T-helper 17 cell (primary cell): ENCODE measurements around the gene CLMP. TPM values are rescaled to one million over a fixed set of nuclear protein-coding genes. Genes with fewer than 3 reads are reported as not detected.
A peak's percentile ranks its signal among the peaks of the same experiment; 100 is the strongest.
"Not testable (repeated sequence)": the region's sequence is repeated elsewhere in the genome, so short reads cannot be mapped to it uniquely, and the experiment has no call there.

Experiments
- ATAC-seq: fragments of 150-1000 bp; cut with Tn5 transposase; 2 replicates; pipeline ENCODE4 v1.10.0; 2021; ENCODE audit warnings: mild to moderate bottlenecking, moderate library complexity
- DNase-seq, 3 donors: peaks; one replicate each; pipeline versions ENCODE4 v3.0.0 to v3.0.0-alpha.2; 2020 to 2021
- H3K9me3 ChIP-seq: one replicate; pipeline ENCODE4 v1.7.0; 2013; ENCODE audit warnings: low read length, mild to moderate bottlenecking; ENCODE audit not compliant: control insufficient read depth, poor library complexity, severe bottlenecking
- H3K27ac Mint-ChIP-seq: one replicate; pipeline ENCODE4 v1.8.0; 2022; ENCODE audit warnings: mild to moderate bottlenecking, moderate library complexity, mixed read lengths
- H3K27me3 Mint-ChIP-seq: one replicate; pipeline ENCODE4 v1.8.0; 2022; ENCODE audit warnings: mixed read lengths
- H3K36me3 Mint-ChIP-seq: one replicate; pipeline ENCODE4 v1.8.0; 2022; ENCODE audit warnings: low read depth, mixed read lengths
- H3K4me1 Mint-ChIP-seq: one replicate; pipeline ENCODE4 v1.8.0; 2022; ENCODE audit warnings: mild to moderate bottlenecking, mixed read lengths
- H3K4me3 Mint-ChIP-seq: one replicate; pipeline ENCODE4 v1.8.0; 2022; ENCODE audit warnings: mild to moderate bottlenecking, moderate library complexity, mixed read lengths
- total RNA-seq, 4 donors: library from RNA in 2 of 4; stranded (reverse) in 2 of 4; gene quantifications; one replicate each; pipeline ENCODE4 v1.2.3 and lab custom pipeline; 2022 to 2026

Gene CLMP
- total RNA-seq, 2 donors from 2014 or later, result 0.26 to 0.67 TPM

DNA sequence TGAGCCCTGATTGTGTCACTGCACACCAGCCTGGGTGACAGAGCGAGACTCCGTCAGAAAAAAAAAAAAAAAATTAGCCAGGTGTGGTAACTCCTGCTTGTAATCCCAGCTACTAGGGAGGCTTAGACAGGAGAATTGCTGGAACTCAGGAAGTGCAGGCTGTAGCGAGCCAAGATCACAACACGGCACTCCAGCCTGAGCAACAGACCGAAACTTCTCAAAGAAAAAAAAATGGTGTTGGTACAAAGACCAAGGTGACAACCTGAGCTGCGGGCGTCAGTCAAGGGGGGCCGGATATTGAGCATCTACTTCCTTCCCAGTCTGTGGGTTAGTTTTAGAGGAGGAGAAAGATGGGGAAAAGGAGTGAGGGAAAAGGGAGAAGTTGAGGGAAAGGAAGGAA is 84.7 kb downstream of the CLMP start:
- no peaks in the 10 kb centered on the region for H3K36me3 Mint-ChIP-seq
- ATAC-seq, result no peak
- no peak overlapping the region for H3K4me3 Mint-ChIP-seq
- peaks cover 3% of the 10 kb centered on the region for H3K4me1 Mint-ChIP-seq
- no peak overlapping the region for H3K27ac Mint-ChIP-seq
- H3K27me3 Mint-ChIP-seq, result peaks cover 14% of the 10 kb centered on the region
- H3K9me3 ChIP-seq, result no peaks in the 10 kb centered on the region
- DNase-seq, result no peak

DNA sequence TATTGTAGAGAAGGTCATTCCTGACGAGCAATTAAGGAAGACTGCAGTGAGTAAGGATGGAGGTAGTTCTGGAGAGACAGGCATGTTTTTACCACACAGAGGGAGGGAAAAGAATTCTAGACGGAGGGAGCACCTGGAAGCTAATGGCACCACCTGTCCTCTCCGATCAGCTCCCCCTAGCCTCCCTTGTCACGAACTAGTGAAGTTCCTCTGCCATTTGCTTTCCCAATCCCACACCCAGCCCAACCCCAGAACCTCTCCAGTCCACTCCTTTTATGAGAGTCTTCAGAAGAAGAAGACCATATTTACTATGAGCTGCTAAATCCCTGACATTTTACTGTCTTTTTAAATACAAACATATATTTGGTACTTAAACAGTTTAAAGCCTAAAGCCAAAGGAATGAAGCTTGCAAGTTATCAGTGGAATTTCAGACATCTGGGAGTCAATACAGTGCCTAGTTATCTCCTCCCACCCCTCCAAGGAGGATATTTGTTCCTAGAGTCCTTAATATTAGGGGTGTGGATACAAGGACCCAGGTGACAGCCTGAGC is 87.0 kb downstream of the CLMP start:
- Mint-ChIP-seq H3K27ac (no peak overlapping the region), H3K4me1 (peaks cover 11% of the 10 kb centered on the region), H3K36me3 (no peaks in the 10 kb centered on the region), H3K4me3 (no peak overlapping the region), H3K27me3 (peaks cover under 1% of the 10 kb centered on the region)
- H3K9me3 ChIP-seq, result no peaks in the 10 kb centered on the region
- DNase-seq (no peak), ATAC-seq (no peak)

DNA sequence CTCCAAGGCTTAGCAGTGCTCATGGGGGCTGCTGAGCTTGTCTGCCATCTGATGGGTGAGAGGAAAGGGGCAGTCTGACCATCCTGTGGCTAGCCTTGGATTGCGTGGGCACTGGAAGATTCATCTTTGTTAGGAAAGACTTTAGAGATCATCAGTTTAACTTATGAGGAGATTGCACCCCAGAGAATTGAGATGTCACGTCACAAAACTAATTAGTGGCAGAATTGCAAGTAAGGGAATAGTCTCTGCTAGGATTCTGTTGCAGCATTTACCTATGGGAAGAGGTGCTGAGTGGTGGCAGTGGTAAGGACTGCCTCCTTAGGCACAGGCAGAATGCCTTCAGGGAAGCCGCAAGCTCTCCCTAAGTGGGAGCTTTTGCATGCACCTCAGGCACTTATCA is 90.4 kb downstream of the CLMP start:
- H3K4me3 Mint-ChIP-seq, result no peak overlapping the region
- no peak for ATAC-seq
- H3K36me3 Mint-ChIP-seq, result no peaks in the 10 kb centered on the region
- H3K4me1 Mint-ChIP-seq, result peaks cover 23% of the 10 kb centered on the region
- H3K27me3 Mint-ChIP-seq, result no peaks in the 10 kb centered on the region
- no peaks in the 10 kb centered on the region for H3K9me3 ChIP-seq
- DNase-seq, result no peak
- H3K27ac Mint-ChIP-seq, result peak overlapping the region; percentile 75

DNA sequence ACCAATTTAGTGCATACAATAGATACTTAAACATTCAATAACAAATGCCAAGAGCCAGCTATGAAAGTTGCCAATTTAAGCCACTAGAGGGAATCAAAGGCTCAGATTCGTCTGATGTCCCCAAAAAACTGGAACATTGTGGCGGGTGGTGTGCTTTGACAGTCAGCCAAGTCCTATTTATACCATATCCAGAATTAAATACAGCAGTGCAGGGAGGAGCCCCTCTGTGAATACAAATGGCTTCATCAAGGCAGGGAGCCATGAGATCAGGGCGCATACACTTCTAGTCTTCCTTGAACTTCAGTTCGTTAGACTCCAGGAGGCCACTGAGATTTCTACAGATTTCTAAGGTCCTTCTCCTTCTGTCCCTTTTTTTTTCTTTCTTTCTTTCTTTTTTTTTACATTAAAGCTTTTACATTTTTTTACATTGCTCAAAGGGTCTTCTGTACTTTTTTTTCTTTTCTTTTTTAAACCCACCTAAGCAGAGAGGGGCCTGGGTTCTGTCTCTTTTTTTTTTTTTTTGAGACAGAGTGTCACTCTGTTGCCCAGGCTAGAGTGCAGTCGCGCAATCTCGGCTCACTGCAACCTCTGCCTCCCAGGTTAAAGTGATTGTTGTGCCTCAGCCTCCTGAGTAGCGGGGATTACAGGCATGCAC is 91.6 kb downstream of the CLMP start:
- peak overlapping the region; percentile 62 for H3K27ac Mint-ChIP-seq
- no peaks in the 10 kb centered on the region for H3K27me3 Mint-ChIP-seq
- H3K36me3 Mint-ChIP-seq, result peaks cover 4% of the 10 kb centered on the region
- DNase-seq (no peak), ATAC-seq (peak; percentile 83)
- H3K9me3 ChIP-seq, result no peaks in the 10 kb centered on the region
- no peak overlapping the region for H3K4me3 Mint-ChIP-seq
- peaks cover 25% of the 10 kb centered on the region for H3K4me1 Mint-ChIP-seq

DNA sequence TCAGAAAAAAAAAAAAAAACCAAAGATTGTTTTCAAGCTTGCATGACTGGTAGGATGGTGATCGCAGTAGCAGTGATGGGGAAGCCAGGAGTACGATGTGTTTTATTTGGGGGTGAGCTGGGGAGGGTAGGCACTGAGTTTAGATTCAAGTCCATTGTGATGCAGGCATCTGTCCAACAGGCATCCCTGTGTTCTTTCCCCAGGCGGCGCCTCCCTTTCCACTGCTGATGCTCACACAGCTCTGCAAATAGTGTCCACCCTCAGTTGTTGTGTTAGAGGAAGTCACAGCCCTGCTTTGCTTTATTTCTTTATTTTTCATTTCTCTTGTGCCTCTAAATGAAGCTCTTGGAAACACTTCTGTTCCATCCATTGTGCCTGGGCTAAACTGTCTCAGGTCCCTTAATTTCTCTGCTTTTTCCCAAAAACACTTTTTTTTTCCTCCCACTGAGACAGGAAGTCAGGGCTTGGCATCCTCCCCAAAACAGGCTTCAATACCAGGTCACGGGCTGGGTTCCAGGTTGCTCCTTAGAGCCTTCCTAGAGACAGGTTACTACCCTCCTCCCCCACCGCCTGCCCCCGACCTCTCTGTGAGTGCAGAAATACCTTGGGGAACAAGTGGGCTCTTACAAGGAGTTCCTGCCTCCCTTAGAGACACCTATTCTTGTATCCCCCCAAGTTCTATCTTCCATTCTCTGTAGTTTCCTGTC is 94.5 kb downstream of the CLMP start:
- no peak for DNase-seq
- Mint-ChIP-seq H3K4me1 (peaks cover 25% of the 10 kb centered on the region), H3K27ac (peak overlapping the region; percentile 79), H3K4me3 (peak overlapping the region; percentile 31), H3K27me3 (no peaks in the 10 kb centered on the region), H3K36me3 (peaks cover 4% of the 10 kb centered on the region)
- no peak for ATAC-seq
- H3K9me3 ChIP-seq, result no peaks in the 10 kb centered on the region

DNA sequence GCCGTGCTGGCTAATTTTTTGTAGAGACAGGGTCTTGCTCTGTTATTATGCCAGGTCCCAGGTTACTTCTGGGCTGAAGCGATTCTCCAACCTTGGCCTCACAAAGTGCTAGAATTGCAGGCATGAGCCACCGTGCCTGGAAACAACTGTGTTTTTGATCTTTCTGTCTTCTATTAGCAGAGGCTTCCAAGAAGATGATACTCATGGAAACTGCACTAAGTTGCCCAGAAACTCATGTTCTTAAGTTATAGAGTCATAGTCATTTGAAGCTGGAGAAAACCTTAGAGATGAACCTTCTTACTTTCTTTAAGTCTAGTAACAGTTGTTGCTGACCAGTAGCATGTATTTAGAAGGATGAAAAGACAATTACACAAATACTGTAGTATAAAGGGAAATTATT is 96.1 kb downstream of the CLMP start:
- Mint-ChIP-seq H3K36me3 (peaks cover 4% of the 10 kb centered on the region), H3K27ac (peak overlapping the region; percentile 37), H3K4me1 (peaks cover 20% of the 10 kb centered on the region), H3K27me3 (no peaks in the 10 kb centered on the region), H3K4me3 (no peak overlapping the region)
- DNase-seq (no peak), ATAC-seq (no peak)
- no peaks in the 10 kb centered on the region for H3K9me3 ChIP-seq

DNA sequence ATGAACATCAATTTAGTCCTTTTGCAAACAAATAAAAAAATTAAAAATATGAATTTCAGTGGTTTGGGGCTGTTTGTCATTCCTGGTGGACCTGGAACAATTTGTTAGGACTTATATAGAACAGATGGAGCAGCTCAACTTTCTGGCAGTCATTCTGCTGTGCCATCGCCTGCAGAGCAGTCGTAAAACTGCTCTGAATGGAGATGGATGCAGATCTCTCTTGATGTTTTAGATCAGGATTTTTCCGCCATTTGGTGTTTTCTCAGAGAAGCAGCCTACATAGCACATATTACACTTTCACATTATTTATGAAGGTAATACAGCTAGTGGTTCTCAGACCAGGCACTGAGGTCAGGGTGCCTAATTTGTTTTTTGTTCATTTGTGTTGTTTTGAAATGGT is 101.3 kb downstream of the CLMP start:
- Mint-ChIP-seq H3K36me3 (no peaks in the 10 kb centered on the region), H3K4me3 (no peak overlapping the region), H3K27me3 (no peaks in the 10 kb centered on the region), H3K27ac (no peak overlapping the region), H3K4me1 (peaks cover 14% of the 10 kb centered on the region)
- ATAC-seq (no peak), DNase-seq (no peak)
- no peaks in the 10 kb centered on the region for H3K9me3 ChIP-seq

DNA sequence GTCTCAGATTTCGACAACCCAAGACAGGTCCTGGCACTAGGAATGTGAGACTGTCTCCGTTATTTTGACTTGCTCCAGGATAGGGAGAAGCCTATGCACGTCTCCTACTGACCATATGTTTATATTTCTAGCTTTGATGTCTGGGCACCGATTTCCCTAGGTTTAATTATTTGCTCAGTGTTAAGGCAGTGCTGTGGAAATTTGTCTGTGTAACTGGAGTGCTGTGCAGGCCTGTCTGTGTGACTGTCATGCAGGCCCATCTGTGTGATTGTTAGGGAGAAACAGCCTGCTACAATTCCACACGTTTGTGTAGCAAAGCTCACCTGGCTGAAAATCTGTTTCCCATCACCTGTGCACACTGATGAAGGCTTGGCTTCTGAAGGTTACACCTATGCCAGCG is 103.5 kb downstream of the CLMP start:
- ATAC-seq, result no peak
- no peaks in the 10 kb centered on the region for H3K9me3 ChIP-seq
- DNase-seq, result no peak
- Mint-ChIP-seq H3K27ac (peak overlapping the region; percentile 76), H3K36me3 (no peaks in the 10 kb centered on the region), H3K4me1 (peaks cover 25% of the 10 kb centered on the region), H3K4me3 (peak overlapping the region; percentile 12), H3K27me3 (no peaks in the 10 kb centered on the region)

DNA sequence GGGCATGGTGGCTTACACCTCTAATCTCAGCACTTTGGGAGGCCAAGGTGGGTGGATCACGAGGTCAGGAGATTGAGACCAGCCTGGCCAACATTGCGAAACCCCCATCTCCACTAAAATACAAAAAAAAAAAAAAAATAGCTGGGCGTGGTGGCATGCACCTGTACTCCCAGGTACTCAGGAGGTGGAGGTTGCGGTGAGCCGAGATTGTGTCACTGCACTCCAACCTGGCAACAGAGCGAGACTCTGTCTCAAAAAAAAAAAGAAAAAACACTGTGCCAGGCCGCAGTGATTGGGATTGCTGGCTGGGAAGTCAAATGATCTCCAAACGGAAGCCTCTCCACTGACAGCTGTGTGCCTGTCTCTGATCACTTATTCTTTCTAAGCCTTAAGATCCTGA is 104.9 kb downstream of the CLMP start:
- ATAC-seq, H3K9me3 ChIP-seq, H3K27me3 Mint-ChIP-seq, H3K36me3 Mint-ChIP-seq, H3K4me3 Mint-ChIP-seq, DNase-seq: not testable (repeated sequence)
- peaks cover 31% of the 10 kb centered on the region for H3K4me1 Mint-ChIP-seq
- peak overlapping the region; percentile 76 for H3K27ac Mint-ChIP-seq

DNA sequence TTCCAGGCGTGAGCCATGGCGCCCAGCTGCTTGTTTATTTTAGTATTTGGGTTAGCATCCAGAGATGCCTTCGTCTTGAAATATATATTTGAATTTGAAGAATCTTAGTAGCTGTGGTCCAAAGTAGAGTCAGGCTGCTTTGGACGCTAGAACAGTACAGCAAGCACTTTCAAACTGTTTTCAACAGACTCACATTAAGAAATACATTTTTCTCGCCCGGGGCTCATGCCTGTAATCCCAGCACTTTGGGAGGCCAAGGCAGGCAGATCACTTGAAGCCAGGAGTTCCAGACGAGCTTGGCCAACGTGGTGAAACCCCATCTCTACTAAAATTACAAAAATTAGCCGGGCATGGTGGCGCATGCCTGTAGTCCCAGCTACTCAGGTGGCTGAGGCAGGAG is 106.2 kb downstream of the CLMP start:
- not testable (repeated sequence) for H3K36me3 Mint-ChIP-seq, ATAC-seq, DNase-seq, H3K27ac Mint-ChIP-seq, H3K4me3 Mint-ChIP-seq, H3K9me3 ChIP-seq, H3K27me3 Mint-ChIP-seq
- peaks cover 32% of the 10 kb centered on the region for H3K4me1 Mint-ChIP-seq

DNA sequence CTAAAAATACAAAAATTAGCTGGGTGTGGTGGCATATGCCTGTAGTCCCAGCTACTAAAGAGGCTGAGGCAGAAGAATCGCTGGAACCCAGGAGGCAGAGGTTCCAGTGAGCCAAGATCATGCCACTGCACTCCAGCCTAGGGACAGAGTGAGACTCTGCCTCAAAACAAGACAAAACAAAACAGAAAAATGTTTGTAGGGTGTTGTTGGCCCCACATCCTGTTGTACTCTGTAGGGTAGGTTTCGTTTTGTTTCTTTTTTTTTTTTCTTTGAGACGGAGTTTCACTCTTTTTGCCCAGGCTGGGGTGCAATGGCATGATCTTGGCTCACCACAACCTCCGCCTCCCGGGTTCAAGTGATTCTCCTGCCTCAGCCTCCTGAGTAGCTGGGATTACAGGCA is 107.4 kb downstream of the CLMP start:
- Mint-ChIP-seq H3K4me1 (peaks cover 41% of the 10 kb centered on the region), H3K27ac (peak overlapping the region; percentile 95), H3K4me3 (peak overlapping the region; percentile 78)
- peak; percentile 87 for ATAC-seq
- DNase-seq, H3K9me3 ChIP-seq, H3K27me3 Mint-ChIP-seq, H3K36me3 Mint-ChIP-seq: not testable (repeated sequence)

DNA sequence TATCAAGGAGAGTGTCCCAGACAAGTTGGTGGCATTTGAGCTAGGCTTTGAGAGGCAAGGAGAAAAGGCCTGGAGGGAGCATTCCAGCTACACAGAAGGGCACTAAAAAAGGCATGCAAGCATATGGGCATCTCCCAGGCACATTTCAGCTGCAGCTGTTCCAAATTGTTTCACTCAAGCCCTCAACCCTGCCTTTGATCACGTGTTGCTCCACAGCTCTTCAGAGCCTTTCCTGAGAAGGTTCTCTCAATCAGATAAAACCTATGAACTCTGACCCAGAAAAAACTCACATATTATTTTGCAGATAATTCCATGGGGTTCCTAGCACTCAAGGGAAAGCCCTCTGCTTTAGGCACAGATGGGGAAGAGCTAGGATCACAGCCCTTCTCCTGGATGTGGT is 108.7 kb downstream of the CLMP start:
- H3K4me1 Mint-ChIP-seq, result peaks cover 40% of the 10 kb centered on the region
- peak overlapping the region; percentile 68 for H3K4me3 Mint-ChIP-seq
- H3K27me3 Mint-ChIP-seq, result no peaks in the 10 kb centered on the region

DNA sequence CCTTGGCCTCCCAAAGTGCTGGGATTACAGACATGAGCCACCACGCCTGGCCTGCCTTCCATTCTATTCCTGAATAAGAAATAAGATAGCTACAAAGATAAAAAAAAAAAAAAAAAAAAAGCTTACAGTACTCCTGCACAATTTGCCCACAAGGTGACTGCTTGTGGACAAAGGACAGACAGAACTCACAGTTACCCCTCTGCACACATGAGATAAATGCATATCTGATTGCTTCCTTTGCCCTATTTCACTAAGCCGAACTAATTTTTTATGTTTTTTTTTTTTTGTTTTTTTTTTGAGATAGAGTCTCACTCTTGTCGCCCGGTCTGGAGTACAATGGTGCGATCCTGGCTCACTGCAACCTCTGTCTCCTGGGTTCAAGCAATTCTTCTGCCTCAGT is 109.6 kb downstream of the CLMP start:
- H3K9me3 ChIP-seq, result no peaks in the 10 kb centered on the region
- no peak for DNase-seq
- Mint-ChIP-seq H3K27me3 (no peaks in the 10 kb centered on the region), H3K27ac (peak overlapping the region; percentile 95), H3K4me1 (peaks cover 36% of the 10 kb centered on the region), H3K4me3 (no peak overlapping the region), H3K36me3 (no peaks in the 10 kb centered on the region)
- ATAC-seq, result no peak

More for the DNA sequence above, 108.7 kb downstream of the CLMP start:
- H3K9me3 ChIP-seq, result no peaks in the 10 kb centered on the region
- ATAC-seq (no peak), DNase-seq (no peak)
- H3K36me3 Mint-ChIP-seq, result no peaks in the 10 kb centered on the region
- H3K27ac Mint-ChIP-seq, result peak overlapping the region; percentile 95

DNA sequence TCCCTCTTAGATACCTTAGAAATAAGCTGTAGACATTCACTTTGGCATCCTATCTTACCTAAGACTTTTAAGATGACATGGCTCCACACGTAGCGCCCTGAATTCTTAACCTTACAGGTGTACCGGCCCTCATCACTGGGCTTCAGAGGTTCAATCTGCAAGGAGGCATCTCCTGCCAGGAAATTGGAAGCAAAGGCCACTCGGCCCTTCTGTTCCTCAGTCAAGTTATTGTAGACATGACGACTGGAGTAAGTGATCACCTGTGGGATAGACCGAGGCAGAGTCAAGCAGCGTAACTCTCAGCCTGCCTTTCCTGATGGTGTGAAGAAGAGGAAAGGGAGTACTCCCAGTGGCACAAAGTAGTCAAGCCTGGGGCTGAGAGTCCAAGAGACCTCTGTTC is 110.6 kb downstream of the CLMP start:
- Mint-ChIP-seq H3K36me3 (no peaks in the 10 kb centered on the region), H3K27me3 (no peaks in the 10 kb centered on the region), H3K4me1 (peaks cover 37% of the 10 kb centered on the region), H3K27ac (peak overlapping the region; percentile 95), H3K4me3 (no peak overlapping the region)
- ATAC-seq (no peak), DNase-seq (no peak)
- no peaks in the 10 kb centered on the region for H3K9me3 ChIP-seq
